Effector CD4-positive, alpha-beta T cell (primary cell): Measurements from ENCODE around the gene SERF1A. TPM values are rescaled to one million over a fixed set of nuclear protein-coding genes. Genes with fewer than 3 reads are reported as not detected.
"Not testable (repeated sequence)": the region's sequence is repeated elsewhere in the genome, so short reads cannot be mapped to it uniquely, and the experiment has no call there.

Experiments
- DNase-seq: peaks from one replicate; pipeline ENCODE4 v3.0.0-alpha.2; 2020
- total RNA-seq: gene quantifications from one replicate; lab custom pipeline; 2026; lab: John Stamatoyannopoulos, UW

The SERF1A gene
- not detected for total RNA-seq

DNA sequence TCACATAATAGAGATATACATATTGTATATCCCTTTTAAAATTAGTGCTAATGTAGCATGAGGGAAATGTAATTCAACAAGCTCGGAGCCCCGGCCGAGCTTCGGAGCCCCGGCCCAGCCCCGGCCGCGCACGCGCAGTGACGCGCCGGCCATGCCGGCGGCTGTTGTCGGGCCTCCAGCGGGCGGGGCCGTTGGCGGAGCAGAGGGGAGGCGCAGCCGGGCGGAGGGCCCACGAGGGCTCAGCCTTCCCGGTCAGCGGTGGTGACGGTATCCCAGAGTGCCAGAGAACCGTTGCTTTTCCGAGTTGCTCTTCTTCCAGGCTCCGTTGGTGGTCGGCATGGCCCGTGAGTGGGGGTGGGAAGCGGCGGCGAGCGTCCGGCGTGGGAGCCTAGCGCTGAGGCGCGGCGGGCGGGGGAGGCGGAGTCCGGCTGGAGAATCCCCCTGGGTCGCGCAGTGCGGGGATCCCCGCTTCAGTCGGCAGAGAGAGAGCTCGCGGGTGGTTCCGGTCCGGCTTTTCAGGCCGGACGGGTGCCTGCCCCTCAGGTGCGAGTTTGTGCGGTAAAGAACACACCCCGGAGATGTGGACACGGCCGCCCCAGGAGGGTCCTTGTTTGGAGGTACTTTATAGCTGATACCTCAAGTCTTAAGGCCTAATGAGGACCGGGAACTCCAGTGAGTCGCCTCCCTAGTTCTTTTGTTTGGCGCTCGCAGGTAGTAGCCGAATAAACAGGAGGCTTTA, at the start of gene SERF1A:
SERF1A (plus strand) TSS at position 137 of the 739 bp plus-strand sequence; CDS start at position 338, 201 bp downstream.
- DNase-seq: not testable (repeated sequence)

DNA sequence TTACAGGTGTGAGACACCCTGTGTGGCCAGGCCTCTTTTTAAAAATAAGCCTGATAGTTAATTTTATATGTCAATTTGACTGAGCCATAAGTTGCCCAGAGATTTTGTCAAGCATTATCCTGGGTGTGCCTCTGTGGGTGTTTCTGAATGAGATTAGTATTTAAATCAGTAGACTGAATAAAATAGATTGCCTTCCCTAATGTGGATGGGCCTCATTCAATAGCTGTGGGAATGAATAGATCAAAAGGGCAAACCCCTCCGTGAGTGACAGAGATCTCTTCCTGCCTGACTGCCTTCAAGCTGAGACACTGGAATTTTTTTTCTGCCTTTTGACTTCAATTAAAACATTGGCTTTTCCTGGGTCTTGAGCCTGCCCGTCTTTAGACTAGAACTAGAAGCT, 33.7 kb upstream of the SERF1A start:
- DNase-seq: not testable (repeated sequence)

DNA sequence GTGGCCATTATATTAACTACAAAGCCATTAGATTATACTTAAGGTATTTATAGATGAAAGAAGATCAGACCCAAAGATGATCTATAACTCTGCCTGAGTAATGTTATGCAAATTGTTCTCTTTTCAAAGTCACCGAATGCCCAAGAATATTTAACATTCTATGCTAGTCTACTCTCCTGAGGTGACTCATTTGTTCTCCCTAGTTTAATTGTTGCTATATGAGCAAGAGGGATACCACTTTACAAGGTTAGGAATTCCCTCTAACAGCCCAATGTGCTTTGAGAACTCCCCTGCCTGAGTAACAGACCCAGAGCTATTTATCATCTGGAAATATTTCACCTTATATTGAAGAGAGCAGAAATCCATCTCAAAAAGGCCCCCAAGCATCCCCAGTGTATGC, 29.8 kb upstream of the SERF1A start:
- DNase-seq: not testable (repeated sequence)

DNA sequence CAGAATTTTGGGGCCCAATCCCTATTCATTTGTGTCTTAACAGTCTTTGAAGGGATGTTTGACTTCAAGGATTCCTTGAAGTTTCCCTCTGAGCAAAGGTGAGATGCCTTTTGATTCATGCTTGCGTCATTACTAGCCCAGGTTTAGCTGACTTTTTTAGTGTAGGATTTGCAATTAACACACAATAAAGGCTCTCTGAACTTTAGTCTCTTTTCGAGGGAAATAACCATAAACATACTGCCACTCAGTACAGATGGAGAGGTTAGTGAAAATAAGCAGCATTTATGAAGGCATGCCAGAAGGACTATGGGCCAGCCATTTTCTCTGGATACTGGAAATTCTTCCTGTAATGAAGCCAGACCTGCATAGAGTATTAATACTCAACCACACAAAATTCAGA, 4.4 kb upstream of the SERF1A start:
- DNase-seq: not testable (repeated sequence)

DNA sequence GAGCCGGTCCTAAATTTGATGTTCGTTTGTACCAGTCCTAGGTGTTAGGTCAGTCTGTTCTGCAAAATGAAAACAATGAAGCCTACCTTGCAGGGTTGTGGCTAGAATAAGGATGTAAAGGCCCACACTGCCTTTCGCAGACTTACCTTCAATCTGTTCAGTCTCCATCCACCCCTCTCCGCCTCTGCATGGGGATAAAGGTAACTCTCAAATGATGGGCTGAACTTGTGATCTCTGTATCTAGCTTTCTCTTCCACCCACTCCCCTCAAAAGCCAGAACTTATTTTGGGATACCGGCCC, 753 bp downstream of the SERF1A start:
- DNase-seq: not testable (repeated sequence)

DNA sequence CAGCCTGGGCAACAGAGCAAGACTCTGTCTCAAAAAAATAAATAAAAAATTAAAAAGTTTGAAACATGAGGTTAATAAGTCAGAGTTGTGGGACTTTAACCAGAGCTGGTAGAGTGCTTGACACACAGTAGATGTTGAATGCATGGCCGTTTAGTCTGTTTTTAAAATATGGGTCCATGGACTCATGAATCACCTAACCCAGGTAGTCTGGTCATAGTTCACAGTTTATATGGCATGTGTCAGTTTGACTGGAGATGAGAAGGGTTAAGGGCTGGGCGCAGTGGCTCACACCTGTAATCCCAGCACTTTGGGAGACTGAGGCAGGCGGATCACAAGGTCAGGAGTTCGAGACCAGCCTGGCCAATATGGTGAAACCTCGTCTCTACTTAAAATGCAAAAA, 6.2 kb downstream of the SERF1A start:
- DNase-seq: not testable (repeated sequence)

DNA sequence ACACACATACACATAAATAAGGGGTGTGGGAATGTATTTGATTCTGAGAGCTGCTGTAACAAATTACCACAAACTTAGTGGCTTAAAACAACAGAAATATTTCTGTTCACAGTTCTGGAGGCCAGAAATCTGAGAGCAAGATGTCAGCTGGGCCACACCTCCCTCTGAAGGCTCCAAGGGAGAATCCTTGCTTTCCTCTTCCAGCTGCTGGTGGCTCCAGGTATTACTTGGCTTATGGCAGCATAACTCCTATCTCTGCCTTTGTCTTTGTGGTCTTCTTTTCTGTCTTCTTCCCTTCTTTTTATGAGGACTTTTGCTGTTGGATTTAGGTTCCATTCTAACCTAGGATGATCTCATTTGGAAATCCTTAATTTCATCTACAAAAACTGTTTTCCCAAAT, 16.4 kb downstream of the SERF1A start:
- not testable (repeated sequence) for DNase-seq

DNA sequence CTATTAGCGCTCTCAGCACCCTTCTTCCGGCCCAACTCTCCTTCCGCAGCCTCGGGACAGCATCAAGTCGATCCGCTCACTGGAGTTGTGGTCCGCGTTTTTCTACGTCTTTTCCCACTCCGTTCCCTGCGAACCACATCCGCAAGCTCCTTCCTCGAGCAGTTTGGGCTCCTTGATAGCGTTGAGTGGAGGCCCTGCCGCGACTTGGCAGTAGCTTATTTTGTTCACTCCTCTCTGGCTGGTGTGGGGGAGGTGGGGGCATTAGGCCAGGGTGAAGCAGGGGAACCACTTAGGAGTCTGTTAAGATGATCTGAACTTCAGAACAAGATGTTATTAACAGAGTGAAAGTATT, 24.7 kb downstream of the SERF1A start:
- DNase-seq: not testable (repeated sequence)

DNA sequence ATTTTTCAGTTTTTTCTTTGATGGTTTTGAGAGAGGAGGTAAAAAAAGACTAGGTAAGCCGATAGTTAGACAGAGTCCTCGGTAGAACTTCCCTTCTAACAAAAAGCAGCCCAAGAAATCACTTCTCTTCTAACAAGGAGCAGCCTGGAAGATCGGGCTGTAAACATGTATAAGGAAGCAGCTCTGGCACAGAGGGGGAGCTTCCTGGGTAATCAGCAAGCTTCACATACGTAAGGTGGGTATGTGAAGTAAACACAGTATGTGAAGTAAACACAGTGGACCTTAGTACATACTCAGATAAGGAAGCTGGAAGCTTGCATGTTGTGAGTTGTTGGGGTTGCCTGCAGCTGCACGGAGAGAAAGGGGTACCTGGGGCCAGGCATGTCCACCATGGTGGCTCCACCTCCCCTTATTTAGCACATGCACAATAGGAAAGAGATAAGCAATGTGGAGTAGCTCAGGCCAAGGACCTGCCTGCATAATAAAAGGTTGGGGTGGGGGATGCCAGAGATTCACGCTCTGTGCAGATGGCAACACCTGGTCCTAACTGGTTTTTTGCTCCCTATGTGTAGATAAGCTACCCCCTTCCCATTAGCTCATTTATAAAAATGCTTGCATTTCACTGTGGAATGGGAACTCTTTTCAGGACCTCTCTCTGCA, 31.4 kb downstream of the SERF1A start:
- not testable (repeated sequence) for DNase-seq

DNA sequence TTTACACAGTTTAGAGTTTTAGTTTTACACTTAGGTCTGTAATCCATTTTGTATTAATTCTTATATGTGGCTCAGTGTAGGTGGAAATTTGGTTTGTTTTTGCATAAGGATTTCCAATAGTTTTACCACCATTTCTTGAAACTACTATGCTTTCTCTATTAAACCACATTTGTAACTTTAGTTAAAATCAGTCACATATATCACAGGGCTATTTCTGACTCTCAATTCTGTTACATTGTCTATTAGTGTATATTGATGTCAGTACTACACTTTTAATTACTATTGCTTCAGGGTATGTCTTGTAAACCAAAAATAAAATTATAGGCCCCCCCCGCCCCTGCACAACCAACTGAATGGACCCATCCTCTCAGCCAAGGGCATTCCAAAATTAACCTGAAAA, 32.1 kb downstream of the SERF1A start:
- not testable (repeated sequence) for DNase-seq

DNA sequence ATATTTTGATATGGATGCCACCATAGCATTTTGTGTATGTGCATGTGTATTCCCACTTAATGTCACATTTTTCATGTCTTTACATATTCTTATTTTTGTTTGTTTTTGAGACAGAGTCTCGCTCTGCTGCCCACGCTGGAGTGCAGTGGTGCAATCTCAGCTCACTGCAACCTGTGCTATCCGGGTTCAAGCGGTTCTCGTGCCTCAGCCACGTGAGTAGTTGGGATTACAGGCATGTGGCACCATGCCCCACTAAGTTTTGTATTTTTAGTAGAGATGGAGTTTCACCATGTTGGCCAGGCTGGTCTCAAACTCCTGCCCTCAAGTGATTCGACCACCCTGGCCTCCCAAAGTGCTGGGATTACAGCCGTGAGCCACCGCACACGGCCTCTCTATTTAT, 52.6 kb downstream of the SERF1A start:
- DNase-seq: not testable (repeated sequence)
